K562 (cell line): ENCODE measurements around the gene GLG1. TPM values are rescaled to one million over a fixed set of nuclear protein-coding genes. Genes with fewer than 3 reads are reported as not detected.

Experiments
- CXXC5 ChIP-seq: fragments of 250-450 bp; sonication (Bioruptor Pico); IDR thresholded peaks from 2 replicates; pipeline ENCODE4 v1.8.0; 2022; ENCODE audit warnings: inconsistent platforms, mild to moderate bottlenecking, moderate library complexity
- GTF3C2 ChIP-seq: IDR thresholded peaks from 3 replicates; pipeline ENCODE4 v1.6.1; 2011; ENCODE audit warnings: borderline replicate concordance, mild to moderate bottlenecking, moderate library complexity; ENCODE audit not compliant: insufficient read length; ENCODE audit errors: extremely low read depth
- PHB ChIP-seq: fragments of 250-450 bp; sonication (Bioruptor Pico); IDR thresholded peaks from 2 replicates; pipeline ENCODE4 v1.5.0; 2021
- U2AF2 ChIP-seq: fragments of 200-400 bp; formaldehyde crosslinking; optimal IDR thresholded peaks from 2 replicates; pipeline ENCODE3; 2017; ENCODE audit warnings: low read depth, mild to moderate bottlenecking, low read length
- ZHX1 ChIP-seq: fragments of 150-350 bp; conservative IDR thresholded peaks from 2 replicates; pipeline ENCODE4 v1.6.1; 2014; ENCODE audit warnings: low read length
- ZNF121 ChIP-seq: sonication (generic); formaldehyde crosslinking; conservative IDR thresholded peaks from 2 replicates; pipeline ENCODE4 v1.8.0; 2022; ENCODE audit warnings: missing genetic modification reagents
- ZNF445 ChIP-seq: fragments of 250-450 bp; sonication (Bioruptor Pico); IDR thresholded peaks from 2 replicates; pipeline ENCODE4 v1.4.0; 2020; ENCODE audit warnings: low read depth, mild to moderate bottlenecking, moderate library complexity
- polyA plus RNA-seq, 8 experiments: library from polyadenylated mRNA; depleted of rRNA in 4 of 8; stranded (reverse) in 5 of 8; unstranded in 3 of 8; fragments of >200 nt; fragmentation: Nextera tagmentation in 2 of 8; fragmentation: Illumina TruSeq in 1 of 8; extraction: Ambion mirVana in 2 of 8; extraction: Trizol in 1 of 8; gene quantifications; 2 replicates each; pipeline versions ENCODE4 v1.2.1 to v1.2.3, GENCODE V29; 2011 to 2014; ENCODE audit warnings: inconsistent platforms in 1 of 8, missing spikeins in 1 of 8
- total RNA-seq, 7 experiments: library from RNA; depleted of rRNA in 6 of 7; stranded (reverse); fragments of >200 nt in 6 of 7; fragmentation: Illumina TruSeq in 2 of 7; extraction: Trizol in 2 of 7; gene quantifications; 2 replicates each; pipeline versions ENCODE4 v1.2.1 to v1.2.3, GENCODE V29; 2011 to 2021; ENCODE audit warnings: low replicate concordance in 1 of 7

GLG1 gene
- total and polyA plus RNA-seq, 9 of the 15 experiments (the other 6 are each of a cell fraction or from before 2014, with no cell fraction given) = 6.2 to 36.0 (median 23.6) TPM

GRCh38 chr16:74477226-74477625 lies 129.7 kb downstream of the GLG1 start (continued):
- TF ChIP-seq ZNF121 (CRISPR knock-in tag) (no peak), CXXC5 (CRISPR knock-in tag) (no peak), ZNF445 (no peak), ZHX1 (no peak), PHB (CRISPR knock-in tag) (no peak), U2AF2 (no peak), GTF3C2 (no peak)
